Stimulated activated naive CD8-positive, alpha-beta T cell treated with anti-CD3 and anti-CD28 coated beads, Interleukin-15, amount 100 ng/mL, for 72 hours (primary cell): ENCODE data around the gene LIG1.

Source experiments
- ATAC-seq: fragments of 150-1000 bp; cut with Tn5 transposase; 2 replicates; pipeline ENCODE4 v1.10.0; 2021; ENCODE audit warnings: mild to moderate bottlenecking, moderate library complexity
- DNase-seq, 2 donors: peaks; one replicate each; pipeline ENCODE4 v3.0.0; 2021 to 2022
- H3K27ac Mint-ChIP-seq, 2 donors: one replicate each; pipeline ENCODE4 v1.8.0; 2022; ENCODE audit warnings: mild to moderate bottlenecking in 2 of 2, mixed read lengths in 2 of 2, moderate library complexity in 2 of 2
- H3K27me3 Mint-ChIP-seq: one replicate; pipeline ENCODE4 v1.8.0; 2022; ENCODE audit warnings: mixed read lengths
- H3K4me1 Mint-ChIP-seq: one replicate; pipeline ENCODE4 v1.8.0; 2022; ENCODE audit warnings: mild to moderate bottlenecking, mixed read lengths
- H3K4me3 Mint-ChIP-seq, 2 donors: one replicate each; pipeline ENCODE4 v1.8.0; 2022; ENCODE audit warnings: mild to moderate bottlenecking in 2 of 2, mixed read lengths in 2 of 2, moderate library complexity in 1 of 2
- H3K9me3 Mint-ChIP-seq, 2 donors: one replicate each; pipeline ENCODE4 v1.8.0; 2022; ENCODE audit warnings: mixed read lengths in 2 of 2

The LIG1 gene

DNA sequence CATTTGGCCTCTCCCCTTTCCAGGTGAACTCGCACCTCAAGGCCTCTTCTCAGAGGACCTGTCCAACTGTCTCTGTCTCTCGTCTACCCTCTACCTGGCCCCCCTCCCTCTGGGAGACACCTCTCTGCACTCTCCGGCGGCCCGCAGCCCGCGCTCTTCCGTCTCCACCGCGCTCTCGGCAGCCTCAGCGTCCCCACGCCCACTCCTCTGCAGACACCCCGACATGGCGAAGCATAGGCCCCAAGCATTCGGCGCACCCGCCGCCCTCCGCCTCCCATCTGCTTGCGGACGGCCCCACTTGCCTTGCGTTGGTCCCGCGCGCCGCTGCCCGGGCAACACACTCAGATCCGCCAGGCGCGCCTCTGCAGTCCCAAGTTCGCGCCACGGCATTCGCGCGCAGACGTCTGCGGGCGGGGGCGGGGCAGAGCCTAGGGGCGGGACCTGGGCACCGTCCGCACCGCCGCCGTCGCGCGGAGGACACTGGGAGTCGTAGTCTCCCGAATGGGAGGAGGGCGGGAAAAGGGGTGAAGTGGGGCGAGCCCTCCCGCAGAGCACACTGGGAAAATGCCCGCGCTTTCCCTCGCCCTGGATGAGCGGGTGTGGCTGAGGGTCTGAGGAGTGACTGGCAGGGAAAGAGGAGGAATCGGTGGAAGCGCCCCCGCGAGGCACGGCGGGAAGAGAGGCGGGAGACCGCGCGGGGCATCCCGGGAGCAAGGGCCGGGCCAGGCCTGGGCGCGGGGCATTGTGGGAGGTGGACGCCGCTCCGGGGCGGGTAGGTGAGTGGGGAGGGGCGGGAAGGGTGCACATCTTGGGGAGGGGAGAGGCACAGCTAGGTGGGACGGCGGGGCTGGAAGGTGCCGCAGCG, at the start of gene LIG1, which contains the start of gene ZSWIM9:
LIG1 (minus strand) TSS at position 406 of the 865 bp plus-strand sequence. CDS start 4,778 bp downstream, outside the sequence.
ZSWIM9 (plus strand) TSS at position 742 of the 865 bp plus-strand sequence. CDS start 1,123 bp downstream, outside the sequence.
- peak; percentile 93 to 94 for DNase-seq
- peak; percentile 95 for ATAC-seq
- peaks cover 49% of the 10 kb centered on the region for H3K4me1 Mint-ChIP-seq
- H3K4me3 Mint-ChIP-seq: peak within 1 kb of the TSS; percentile 89 to 99
- H3K9me3 Mint-ChIP-seq: no peaks in the 10 kb centered on the region
- H3K27ac Mint-ChIP-seq: peak within 1 kb of the TSS; percentile 98
- no peaks in the 10 kb centered on the region for H3K27me3 Mint-ChIP-seq

DNA sequence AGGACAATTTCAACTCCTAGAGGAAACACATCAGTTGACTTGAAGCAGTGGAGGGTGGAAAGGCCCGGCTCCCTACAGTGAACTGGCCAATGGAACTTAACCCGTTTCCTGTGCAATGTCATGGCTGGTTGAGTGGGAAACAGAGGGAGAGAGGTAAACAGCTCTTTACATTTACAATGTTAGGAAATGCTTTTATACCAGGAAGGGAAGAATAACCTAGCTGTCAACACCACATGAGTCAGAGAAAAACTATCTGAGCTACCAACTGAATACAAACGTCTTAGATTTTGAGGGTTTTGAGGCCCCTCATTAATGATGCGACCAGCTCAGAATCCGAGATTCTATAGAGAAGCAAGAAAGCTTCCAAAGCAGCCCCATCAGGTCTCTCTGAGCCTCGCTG, 48.9 kb upstream of the LIG1 start:
- H3K27me3 Mint-ChIP-seq: no peaks in the 10 kb centered on the region
- peak overlapping the region in 1 of 2 donors; percentile 79 for H3K27ac Mint-ChIP-seq
- H3K4me3 Mint-ChIP-seq: no peak overlapping the region
- no peak for ATAC-seq
- no peaks in the 10 kb centered on the region for H3K9me3 Mint-ChIP-seq
- no peak for DNase-seq
- peaks cover 5% of the 10 kb centered on the region for H3K4me1 Mint-ChIP-seq

DNA sequence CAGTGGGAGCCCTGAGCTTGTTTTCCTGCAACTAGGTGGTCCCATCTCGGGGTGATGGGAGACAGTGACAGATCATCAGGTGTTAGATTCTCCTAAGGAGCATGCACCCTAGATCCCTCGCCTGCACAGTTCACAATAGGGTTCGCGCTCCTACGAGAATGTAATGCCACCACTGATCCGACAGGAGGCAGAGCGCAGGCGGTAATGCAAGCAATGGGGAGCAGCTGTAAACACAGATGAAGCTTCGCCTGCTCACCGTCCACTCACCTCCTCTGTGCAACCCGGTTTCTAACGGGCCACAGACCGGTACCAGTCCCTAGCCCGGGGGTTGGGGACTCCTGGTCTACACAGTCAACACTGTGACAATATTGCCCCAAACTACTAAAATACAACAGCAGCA, 46.8 kb upstream of the LIG1 start:
- DNase-seq (no peak), ATAC-seq (no peak)
- H3K4me1 Mint-ChIP-seq: peaks cover 5% of the 10 kb centered on the region
- H3K4me3 Mint-ChIP-seq: no peak overlapping the region
- no peaks in the 10 kb centered on the region for H3K27me3 Mint-ChIP-seq
- no peaks in the 10 kb centered on the region for H3K9me3 Mint-ChIP-seq
- no peak overlapping the region for H3K27ac Mint-ChIP-seq

GRCh38 chr19:48213959-48214358, 43.8 kb upstream of the LIG1 start:
- DNase-seq: no peak
- Mint-ChIP-seq H3K27ac (peak overlapping the region in 1 of 2 donors; percentile 30), H3K27me3 (no peaks in the 10 kb centered on the region), H3K4me1 (peaks cover 13% of the 10 kb centered on the region), H3K9me3 (no peaks in the 10 kb centered on the region), H3K4me3 (no peak overlapping the region)
- no peak for ATAC-seq

GRCh38 chr19:48210005-48210404, 39.9 kb upstream of the LIG1 start:
- DNase-seq: no peak
- ATAC-seq: no peak
- no peaks in the 10 kb centered on the region for H3K27me3 Mint-ChIP-seq
- peaks cover 8% of the 10 kb centered on the region for H3K4me1 Mint-ChIP-seq
- no peak overlapping the region for H3K4me3 Mint-ChIP-seq
- no peaks in the 10 kb centered on the region for H3K9me3 Mint-ChIP-seq
- H3K27ac Mint-ChIP-seq: peak overlapping the region in 1 of 2 donors; percentile 44

- ATAC-seq: no peak
- H3K9me3 Mint-ChIP-seq: no peaks in the 10 kb centered on the region
- H3K4me3 Mint-ChIP-seq: no peak overlapping the region
- no peak for DNase-seq
- H3K4me1 Mint-ChIP-seq: peaks cover 14% of the 10 kb centered on the region
- no peaks in the 10 kb centered on the region for H3K27me3 Mint-ChIP-seq
- H3K27ac Mint-ChIP-seq: no peak overlapping the region
These were observed 36.4 kb upstream of the LIG1 start for GRCh38 chr19:48206397-48207093.

GRCh38 chr19:48203794-48204628, 33.9 kb upstream of the LIG1 start:
- Mint-ChIP-seq H3K9me3 (no peaks in the 10 kb centered on the region), H3K27ac (no peak overlapping the region), H3K4me1 (peaks cover 6% of the 10 kb centered on the region), H3K27me3 (no peaks in the 10 kb centered on the region), H3K4me3 (no peak overlapping the region)
- ATAC-seq: peak; percentile 100
- peak; percentile 88 to 95 for DNase-seq

GRCh38 chr19:48203222-48203793, 33.2 kb upstream of the LIG1 start:
- Mint-ChIP-seq H3K9me3 (no peaks in the 10 kb centered on the region), H3K27me3 (no peaks in the 10 kb centered on the region), H3K27ac (no peak overlapping the region), H3K4me1 (peaks cover 6% of the 10 kb centered on the region), H3K4me3 (no peak overlapping the region)
- DNase-seq (peak in 1 of 2 donors; percentile 25), ATAC-seq (no peak)

GRCh38 chr19:48196933-48197665, 27.0 kb upstream of the LIG1 start:
- ATAC-seq: no peak
- Mint-ChIP-seq H3K4me3 (no peak overlapping the region), H3K4me1 (peaks cover 6% of the 10 kb centered on the region), H3K9me3 (no peaks in the 10 kb centered on the region), H3K27me3 (no peaks in the 10 kb centered on the region), H3K27ac (no peak overlapping the region)
- DNase-seq: no peak

DNA sequence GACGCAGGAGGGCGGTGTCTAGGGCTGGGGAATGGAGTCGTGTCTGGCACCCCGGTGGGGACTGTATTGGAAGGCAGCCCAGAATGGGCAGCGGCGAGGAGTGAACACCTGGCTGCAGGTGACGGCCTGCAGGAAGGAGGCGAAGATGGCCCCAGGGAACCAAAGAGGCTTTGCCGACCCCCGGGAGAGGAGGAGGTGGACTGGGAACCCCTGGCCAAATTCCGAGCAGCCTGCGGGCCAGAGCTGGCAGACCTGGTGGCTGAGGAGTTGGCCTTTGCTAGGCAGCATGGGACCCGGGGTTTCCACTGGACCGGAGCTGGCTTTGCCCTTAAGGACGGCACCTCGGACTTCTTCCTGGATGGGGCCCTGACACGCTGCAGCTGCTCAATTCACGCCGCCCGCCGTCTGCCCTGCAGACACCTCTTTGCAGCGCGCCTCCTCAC, 26.2 kb upstream of the LIG1 start:
- Mint-ChIP-seq H3K27ac (no peak overlapping the region), H3K9me3 (no peaks in the 10 kb centered on the region), H3K27me3 (no peaks in the 10 kb centered on the region), H3K4me1 (no peaks in the 10 kb centered on the region), H3K4me3 (no peak overlapping the region)
- DNase-seq (no peak), ATAC-seq (peak; percentile 31)

DNA sequence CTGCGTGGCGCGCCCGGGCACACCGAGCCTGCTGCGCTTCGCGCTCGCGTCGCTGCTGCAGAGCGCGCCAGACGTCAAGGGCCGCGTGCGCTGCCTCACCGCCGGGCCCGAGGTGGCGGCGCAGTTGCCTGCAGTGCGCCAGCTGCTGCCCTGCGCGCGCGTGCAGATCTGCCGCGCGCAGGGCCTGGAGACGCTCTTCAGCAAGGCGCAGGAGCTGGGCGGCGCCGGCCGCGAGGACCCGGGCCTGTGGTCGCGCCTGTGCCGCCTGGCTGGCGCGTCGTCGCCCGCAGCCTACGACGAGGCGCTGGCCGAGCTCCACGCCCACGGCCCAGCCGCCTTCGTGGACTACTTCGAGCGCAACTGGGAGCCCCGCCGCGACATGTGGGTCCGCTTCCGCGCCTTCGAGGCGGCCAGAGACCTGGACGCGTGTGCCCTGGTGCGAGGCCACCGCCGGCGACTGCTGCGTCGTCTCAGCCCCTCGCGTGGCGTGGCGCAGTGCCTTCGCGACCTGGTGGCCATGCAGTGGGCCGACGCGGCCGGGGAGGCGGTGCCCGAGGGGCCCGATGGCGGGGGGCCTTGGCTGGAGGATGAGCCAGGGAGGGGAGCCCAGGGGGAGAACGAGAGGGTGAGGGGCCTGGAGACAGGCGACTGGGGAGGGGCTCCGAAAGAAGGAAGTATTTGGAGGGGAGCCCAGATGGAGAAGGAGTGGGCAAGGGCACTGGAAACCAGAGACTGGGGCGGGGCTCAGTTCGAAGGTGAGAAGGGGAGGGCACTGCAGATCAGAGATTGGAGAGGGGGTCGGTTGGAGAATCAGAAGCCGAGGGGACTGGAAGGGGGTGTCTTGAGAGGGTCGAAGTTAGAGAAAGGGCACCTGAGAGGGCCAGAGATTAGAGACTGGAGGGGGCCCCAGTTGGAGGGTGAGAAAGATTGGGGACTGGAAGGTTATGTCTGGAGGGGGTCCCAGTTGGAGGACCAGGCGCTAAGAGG, 25.0 kb upstream of the LIG1 start:
- DNase-seq (no peak), ATAC-seq (no peak)
- no peaks in the 10 kb centered on the region for H3K27me3 Mint-ChIP-seq
- H3K4me3 Mint-ChIP-seq: no peak overlapping the region
- peak overlapping the region in 1 of 2 donors; percentile 60 for H3K27ac Mint-ChIP-seq
- no peaks in the 10 kb centered on the region for H3K9me3 Mint-ChIP-seq
- H3K4me1 Mint-ChIP-seq: no peaks in the 10 kb centered on the region

GRCh38 chr19:48194041-48194843, 24.1 kb upstream of the LIG1 start:
- DNase-seq (peak in 1 of 2 donors; percentile 24), ATAC-seq (no peak)
- Mint-ChIP-seq H3K4me3 (no peak overlapping the region), H3K27me3 (no peaks in the 10 kb centered on the region), H3K9me3 (no peaks in the 10 kb centered on the region), H3K4me1 (no peaks in the 10 kb centered on the region), H3K27ac (no peak overlapping the region)

DNA sequence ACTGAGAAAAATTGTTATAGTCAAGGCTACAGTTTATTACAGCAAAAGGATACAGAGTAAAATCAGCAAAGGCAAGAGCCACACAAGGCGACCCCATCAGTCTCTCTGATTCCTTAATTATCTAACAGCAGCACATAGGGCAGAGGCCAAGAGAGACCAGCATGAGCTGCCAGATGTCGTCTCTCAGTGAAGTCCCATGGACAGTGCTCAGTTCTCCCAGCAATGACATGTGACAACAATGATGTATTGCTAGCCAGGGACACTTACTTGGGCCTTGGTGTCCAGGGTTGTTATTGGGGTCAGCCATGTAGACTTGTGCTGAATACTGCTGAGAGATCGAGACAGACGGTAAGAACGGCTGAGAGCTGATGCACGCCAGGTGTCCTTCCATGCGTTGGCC, 22.6 kb upstream of the LIG1 start:
- ATAC-seq: no peak
- Mint-ChIP-seq H3K27me3 (no peaks in the 10 kb centered on the region), H3K4me1 (no peaks in the 10 kb centered on the region), H3K9me3 (no peaks in the 10 kb centered on the region), H3K27ac (no peak overlapping the region), H3K4me3 (no peak overlapping the region)
- no peak for DNase-seq
